ENCODE measurements around the gene MSL2.

DNA sequence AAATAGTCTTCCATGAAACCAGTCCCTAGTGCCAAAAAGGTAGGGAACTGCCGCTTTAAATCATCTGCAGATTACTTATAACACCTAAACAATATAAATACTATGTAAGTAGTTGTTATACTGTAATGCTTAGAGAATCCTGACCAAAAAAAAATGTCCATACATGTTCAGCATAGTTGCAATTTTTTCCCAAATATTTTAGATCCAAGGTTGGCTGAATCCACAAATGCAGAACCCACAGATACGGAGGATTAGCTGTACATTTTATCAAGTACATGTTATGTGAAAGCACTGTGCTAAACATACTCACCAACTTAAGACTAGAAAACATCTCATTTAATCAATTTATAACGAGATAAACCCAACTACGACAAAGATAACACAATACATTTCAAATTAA lies 9.3 kb downstream of the MSL2 start:
- TF ChIP-seq POLR2A (IDR thresholded peaks at IDR 0.05; ENCODE audit: low read depth, low read length) (no peak), TAF1 (IDR thresholded peaks at IDR 0.05; ENCODE audit: low read depth, low read length) (no peak), POLR2AphosphoS5 (IDR thresholded peaks at IDR 0.05; ENCODE audit: low read depth, low read length) (no peak), POU2F2 (IDR thresholded peaks at IDR 0.05; ENCODE audit: low read depth, low read length) (no peak)

Data from GM12891 (cell line).